ENCODE measurements around the gene CLEC4F. TPM values are rescaled to one million over a fixed set of nuclear protein-coding genes. Genes with fewer than 3 reads are reported as not detected.

Gene CLEC4F
- total and polyA plus RNA-seq, 2 of the 13 experiments (the other 11 are each of a cell fraction or from before 2014, with no cell fraction given) = 0.12 to 0.13 TPM

- H2AFZ ChIP-seq (ENCODE audit: low read length) = no peak overlapping the region
- peaks cover 25% of the 10 kb centered on the region for H3K4me1 ChIP-seq (ENCODE audit: insufficient read depth, low read length)
- DNase-seq (ENCODE audit: low spot score) = peak; percentile 76
- no peaks in the 10 kb centered on the region for H3K36me3 ChIP-seq (replicated peaks in 1 of 2; ENCODE audit: control insufficient read depth in 1 of 2, insufficient read depth in 2 of 2, low read length in 2 of 2)
- H3K9ac ChIP-seq (ENCODE audit: insufficient read depth, low read depth, low read length) = no peak overlapping the region
- peak; percentile 70 for FAIRE-seq
- ATAC-seq = peak; percentile 89
- no peaks in the 10 kb centered on the region for H3K9me3 ChIP-seq (ENCODE audit: low read length)
- BruUV-seq (replicated peaks) = no TSS peak
- no peak overlapping the region for H3K4me3 ChIP-seq (replicated peaks in 1 of 3; ENCODE audit: insufficient read depth in 1 of 3, low read depth in 2 of 3, low read length in 3 of 3)
- peak overlapping the region; percentile 38; the same call in 1 of the 2 replicates for H3K4me2 ChIP-seq (ENCODE audit: low read depth, low read length)
- 27% methylated on average over 21 of the region's 21 CpGs for WGBS (ENCODE audit: low lambda C conversion rate)
- ChIA-PET CTCF (ENCODE audit: low intra/inter-chr PET ratio, low total read pairs) (interaction anchor here (0.7 to 4.9 kb wide), 5 partner anchors 10 to 139 kb away, joined by 3 to 52 read pairs (median 13); partner anchors contain the start of gene FIGLA), POLR2A (no interaction called here)
- peaks cover 0 to 18% of the 10 kb centered on the region in 2 experiments; a peak in 3 of 5 replicates for H3K27me3 ChIP-seq (ENCODE audit: control insufficient read depth in 1 of 2, insufficient read depth in 2 of 2, low read length in 2 of 2)
- in situ Hi-C loops (cut with HindIII; ENCODE audit: extremely low pct_ligation_motif_present, low pct_unique_long_range_greater_than_20kb) (loop anchor here (5.0 to 10.0 kb wide), 2 partner anchors 70 to 207 kb away; partner anchors contain the start of gene FIGLA), intact Hi-C loops (cut with micrococcal nuclease; ENCODE audit: unreplicated experiment) (loop anchor here (5.0 to 10.0 kb wide), 3 partner anchors 55 to 557 kb away; partner anchors contain the start of gene FAM136A)
- H4K20me1 ChIP-seq (ENCODE audit: insufficient read depth, low read length) = no peaks in the 10 kb centered on the region
- no peaks in the 10 kb centered on the region for H3K79me2 ChIP-seq (ENCODE audit: insufficient read depth, low read length)
- no peak overlapping the region for H3K27ac ChIP-seq (ENCODE audit: extremely low read length, insufficient read depth, low read length)
- TF ChIP-seq GTF3A (CRISPR knock-in tag; conservative IDR thresholded peaks at IDR 0.05) (no peak), ZSCAN30 (CRISPR knock-in tag; IDR thresholded peaks at IDR 0.05) (peak; percentile 77), NFKBIZ (CRISPR knock-in tag; IDR thresholded peaks at IDR 0.05) (no peak), PREB (CRISPR knock-in tag; IDR thresholded peaks at IDR 0.05) (no peak), ZNF614 (CRISPR knock-in tag; IDR thresholded peaks at IDR 0.05; ENCODE audit: borderline replicate concordance) (peak; percentile 52; the same call in 1 of the 2 replicates), ZNF484 (CRISPR knock-in tag; IDR thresholded peaks at IDR 0.05; ENCODE audit: borderline replicate concordance, low read depth) (no peak), ZNF574 (CRISPR knock-in tag; IDR thresholded peaks at IDR 0.05) (peak; percentile 66), GATAD2A (CRISPR knock-in tag; IDR thresholded peaks at IDR 0.05) (peak; percentile 38; the same call in 1 of the 2 replicates), TMF1 (CRISPR knock-in tag; IDR thresholded peaks at IDR 0.05; ENCODE audit: low read depth) (no peak), ZMYM2 (CRISPR knock-in tag; IDR thresholded peaks at IDR 0.05) (no peak), HOXA7 (CRISPR knock-in tag; IDR thresholded peaks at IDR 0.05) (no peak), KDM2A (CRISPR knock-in tag; IDR thresholded peaks at IDR 0.05; ENCODE audit: borderline replicate concordance, low read depth) (peak; percentile 79), ZNF772 (CRISPR knock-in tag; IDR thresholded peaks at IDR 0.05) (no peak), ZZZ3 (CRISPR knock-in tag; IDR thresholded peaks at IDR 0.05; ENCODE audit: borderline replicate concordance) (no peak), ATF2 (CRISPR knock-in tag; IDR thresholded peaks at IDR 0.05) (0 out of 2 replicates have a peak, but pooled peaks have one; percentile 33), SMAD3 (CRISPR knock-in tag; IDR thresholded peaks at IDR 0.05) (0 out of 2 replicates have a peak, but pooled peaks have one; percentile 24)
- TF ChIP-seq, protein P1, sequence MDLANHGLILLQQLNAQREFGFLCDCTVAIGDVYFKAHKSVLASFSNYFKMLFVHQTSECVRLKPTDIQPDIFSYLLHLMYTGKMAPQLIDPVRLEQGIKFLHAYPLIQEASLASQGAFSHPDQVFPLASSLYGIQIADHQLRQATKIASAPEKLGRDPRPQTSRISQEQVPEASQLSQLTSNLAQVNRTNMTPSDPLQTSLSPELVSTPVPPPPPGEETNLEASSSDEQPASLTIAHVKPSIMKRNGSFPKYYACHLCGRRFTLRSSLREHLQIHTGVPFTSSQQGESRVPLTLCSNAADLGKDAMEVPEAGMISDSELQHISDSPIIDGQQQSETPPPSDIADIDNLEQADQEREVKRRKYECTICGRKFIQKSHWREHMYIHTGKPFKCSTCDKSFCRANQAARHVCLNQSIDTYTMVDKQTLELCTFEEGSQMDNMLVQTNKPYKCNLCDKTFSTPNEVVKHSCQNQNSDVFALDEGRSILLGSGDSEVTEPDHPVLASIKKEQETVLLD (CRISPR knock-in tag; IDR thresholded peaks at IDR 0.05; ENCODE audit: low read depth) = no peak
Observed at GRCh38 chr2:70861777-70862625, 41.6 kb upstream of the CLEC4F start.

Data from HepG2 (cell line).